Measurements from ENCODE around the gene CNTN2. TPM values are rescaled to one million over a fixed set of nuclear protein-coding genes. Genes with fewer than 3 reads are reported as not detected.

Gene CNTN2
- total RNA-seq, 2 experiments from 2014 or later = not detected

GRCh38 chr1:205047764-205048231 is 4.8 kb downstream of the CNTN2 start:
- Mint-ChIP-seq H3K4me3 (no peak overlapping the region), H3K9me3 (no peaks in the 10 kb centered on the region), H3K4me1 (ENCODE audit: low read depth) (no peaks in the 10 kb centered on the region), H3K27ac (no peak overlapping the region), H3K36me3 (no peaks in the 10 kb centered on the region), H3K27me3 (peaks cover 23% of the 10 kb centered on the region)
- ChIA-PET POLR2A (no interaction called here), CTCF (interaction anchor here (2.7 kb wide), 1 partner anchor 14 kb away, joined by 14 read pairs; no protein-coding TSS in a partner anchor)
- DNase-seq = no peak
- intact Hi-C loops (cut with micrococcal nuclease) = no loop called here

GRCh38 chr1:205048382-205048781 is 5.4 kb downstream of the CNTN2 start:
- Mint-ChIP-seq H3K4me3 (no peak overlapping the region), H3K9me3 (no peaks in the 10 kb centered on the region), H3K36me3 (no peaks in the 10 kb centered on the region), H3K27ac (no peak overlapping the region), H3K4me1 (ENCODE audit: low read depth) (no peaks in the 10 kb centered on the region), H3K27me3 (peaks cover 23% of the 10 kb centered on the region)
- intact Hi-C loops (cut with micrococcal nuclease) = no loop called here
- ChIA-PET CTCF (interaction anchor here (2.7 kb wide), 1 partner anchor 13 kb away, joined by 14 read pairs; no protein-coding TSS in a partner anchor), POLR2A (no interaction called here)
- DNase-seq = no peak

- CTCF ChIA-PET = no interaction called here
- peaks cover 18% of the 10 kb centered on the region for H3K27me3 Mint-ChIP-seq
- no peaks in the 10 kb centered on the region for H3K4me1 Mint-ChIP-seq (ENCODE audit: low read depth)
- intact Hi-C loops (cut with micrococcal nuclease) = no loop called here
- H3K36me3 Mint-ChIP-seq = no peaks in the 10 kb centered on the region
- H3K27ac Mint-ChIP-seq = no peak overlapping the region
- no peak overlapping the region for H3K4me3 Mint-ChIP-seq
- no peak for DNase-seq
- H3K9me3 Mint-ChIP-seq = no peaks in the 10 kb centered on the region
- POLR2A ChIA-PET = no interaction called here
Measured at GRCh38 chr1:205049479-205049878, 6.5 kb downstream of the CNTN2 start.

- CTCF ChIA-PET = interaction anchor here (1.9 kb wide), 1 partner anchor 9 kb away, joined by 13 read pairs; no protein-coding TSS in a partner anchor
- intact Hi-C loops (cut with micrococcal nuclease) = no loop called here
- H3K9me3 Mint-ChIP-seq = no peaks in the 10 kb centered on the region
- no peaks in the 10 kb centered on the region for H3K4me1 Mint-ChIP-seq (ENCODE audit: low read depth)
- no peak overlapping the region for H3K4me3 Mint-ChIP-seq
- H3K36me3 Mint-ChIP-seq = no peaks in the 10 kb centered on the region
- peaks cover 3% of the 10 kb centered on the region for H3K27me3 Mint-ChIP-seq
- no peak overlapping the region for H3K27ac Mint-ChIP-seq
- POLR2A ChIA-PET = no interaction called here
- no peak for DNase-seq
Measured at GRCh38 chr1:205052690-205053089, 9.7 kb downstream of the CNTN2 start.

GRCh38 chr1:205053296-205053695 is 10.3 kb downstream of the CNTN2 start:
- POLR2A ChIA-PET = no interaction called here

GRCh38 chr1:205054013-205054412 is 11.0 kb downstream of the CNTN2 start:
- POLR2A ChIA-PET = no interaction called here
- DNase-seq = no peak
- CTCF ChIA-PET = no interaction called here
- Mint-ChIP-seq H3K27me3 (no peaks in the 10 kb centered on the region), H3K27ac (no peak overlapping the region), H3K4me1 (ENCODE audit: low read depth) (no peaks in the 10 kb centered on the region), H3K4me3 (no peak overlapping the region), H3K9me3 (no peaks in the 10 kb centered on the region), H3K36me3 (no peaks in the 10 kb centered on the region)
- intact Hi-C loops (cut with micrococcal nuclease) = no loop called here

More at GRCh38 chr1:205053296-205053695, 10.3 kb downstream of the CNTN2 start:
- no peak overlapping the region for H3K4me3 Mint-ChIP-seq
- peaks cover 2% of the 10 kb centered on the region for H3K27me3 Mint-ChIP-seq
- no peaks in the 10 kb centered on the region for H3K4me1 Mint-ChIP-seq (ENCODE audit: low read depth)
- CTCF ChIA-PET = interaction anchor here (0.6 to 1.9 kb wide), 2 partner anchors 8 to 32 kb away, joined by 4 to 13 read pairs; no protein-coding TSS in a partner anchor
- intact Hi-C loops (cut with micrococcal nuclease) = no loop called here
- no peaks in the 10 kb centered on the region for H3K36me3 Mint-ChIP-seq
- no peaks in the 10 kb centered on the region for H3K9me3 Mint-ChIP-seq
- no peak overlapping the region for H3K27ac Mint-ChIP-seq
- DNase-seq = no peak

- POLR2A ChIA-PET = no interaction called here
- no peak for DNase-seq
- H3K36me3 Mint-ChIP-seq = no peaks in the 10 kb centered on the region
- CTCF ChIA-PET = interaction anchor here (0.9 to 1.7 kb wide), 3 partner anchors 18 to 81 kb away, joined by 3 to 4 read pairs (median 3); no protein-coding TSS in a partner anchor
- H3K9me3 Mint-ChIP-seq = no peaks in the 10 kb centered on the region
- intact Hi-C loops (cut with micrococcal nuclease) = no loop called here
- H3K27ac Mint-ChIP-seq = no peak overlapping the region
- H3K4me3 Mint-ChIP-seq = no peak overlapping the region
- H3K27me3 Mint-ChIP-seq = no peaks in the 10 kb centered on the region
- H3K4me1 Mint-ChIP-seq (ENCODE audit: low read depth) = no peaks in the 10 kb centered on the region
Measured at GRCh38 chr1:205056188-205056611, 13.2 kb downstream of the CNTN2 start.

- DNase-seq = no peak
- CTCF ChIA-PET = interaction anchor here (1.7 kb wide), 1 partner anchor 67 kb away, joined by 4 read pairs; no protein-coding TSS in a partner anchor
- H3K27ac Mint-ChIP-seq = no peak overlapping the region
- no peak overlapping the region for H3K4me3 Mint-ChIP-seq
- no peaks in the 10 kb centered on the region for H3K27me3 Mint-ChIP-seq
- H3K9me3 Mint-ChIP-seq = no peaks in the 10 kb centered on the region
- H3K36me3 Mint-ChIP-seq = no peaks in the 10 kb centered on the region
- POLR2A ChIA-PET = no interaction called here
- intact Hi-C loops (cut with micrococcal nuclease) = no loop called here
- no peaks in the 10 kb centered on the region for H3K4me1 Mint-ChIP-seq (ENCODE audit: low read depth)
Measured at GRCh38 chr1:205056956-205057568, 14.1 kb downstream of the CNTN2 start.

- H3K27me3 Mint-ChIP-seq = no peaks in the 10 kb centered on the region
- no peaks in the 10 kb centered on the region for H3K9me3 Mint-ChIP-seq
- ChIA-PET CTCF (no interaction called here), POLR2A (no interaction called here)
- no peak overlapping the region for H3K4me3 Mint-ChIP-seq
- no peaks in the 10 kb centered on the region for H3K4me1 Mint-ChIP-seq (ENCODE audit: low read depth)
- no peak overlapping the region for H3K27ac Mint-ChIP-seq
- intact Hi-C loops (cut with micrococcal nuclease) = no loop called here
- no peaks in the 10 kb centered on the region for H3K36me3 Mint-ChIP-seq
- DNase-seq = no peak
Measured at GRCh38 chr1:205057808-205058575, 15.0 kb downstream of the CNTN2 start.

GRCh38 chr1:205058853-205059252 is 15.8 kb downstream of the CNTN2 start:
- intact Hi-C loops (cut with micrococcal nuclease) = no loop called here
- CTCF ChIA-PET = no interaction called here
- Mint-ChIP-seq H3K9me3 (no peaks in the 10 kb centered on the region), H3K4me1 (ENCODE audit: low read depth) (no peaks in the 10 kb centered on the region), H3K27ac (no peak overlapping the region), H3K4me3 (no peak overlapping the region), H3K27me3 (no peaks in the 10 kb centered on the region), H3K36me3 (no peaks in the 10 kb centered on the region)
- POLR2A ChIA-PET = no interaction called here
- DNase-seq = no peak

GRCh38 chr1:205059660-205060059 is 16.6 kb downstream of the CNTN2 start:
- intact Hi-C loops (cut with micrococcal nuclease) = no loop called here
- Mint-ChIP-seq H3K36me3 (no peaks in the 10 kb centered on the region), H3K4me1 (ENCODE audit: low read depth) (no peaks in the 10 kb centered on the region), H3K27ac (no peak overlapping the region), H3K9me3 (no peaks in the 10 kb centered on the region), H3K4me3 (no peak overlapping the region), H3K27me3 (no peaks in the 10 kb centered on the region)
- no peak for DNase-seq
- ChIA-PET CTCF (interaction anchor here (3.7 to 3.9 kb wide), 2 partner anchors 13 to 85 kb away, joined by 45 to 80 read pairs; no protein-coding TSS in a partner anchor), POLR2A (no interaction called here)

GRCh38 chr1:205060746-205061145 is 17.7 kb downstream of the CNTN2 start:
- Mint-ChIP-seq H3K4me1 (ENCODE audit: low read depth) (no peaks in the 10 kb centered on the region), H3K4me3 (no peak overlapping the region), H3K27ac (no peak overlapping the region), H3K27me3 (no peaks in the 10 kb centered on the region), H3K9me3 (no peaks in the 10 kb centered on the region), H3K36me3 (no peaks in the 10 kb centered on the region)
- ChIA-PET CTCF (interaction anchor here (0.6 to 3.9 kb wide), 23 partner anchors 8 to 268 kb away, joined by 3 to 107 read pairs (median 6); no protein-coding TSS in a partner anchor), POLR2A (no interaction called here)
- intact Hi-C loops (cut with micrococcal nuclease) = loop anchor here (1.0 kb wide), 2 partner anchors 71 to 196 kb away; no protein-coding TSS in a partner anchor
- DNase-seq = no peak
